OCI-LY7 (cell line): Measurements from ENCODE around the gene GNG3. TPM values are rescaled to one million over a fixed set of nuclear protein-coding genes. Genes with fewer than 3 reads are reported as not detected.

Experiments used
- BruUV-seq: library from RNA; stranded (reverse); fragments of 400-500 nt; replicated peaks from 2 replicates; lab custom pipeline; 2021; lab: Mats Ljungman, UMichigan
- CTCF ChIA-PET: fragments of 300-600 bp; sonication (Branson Sonifier 250); formaldehyde crosslinking; loops from one replicate; lab custom pipeline; 2022; ENCODE audit warnings: antibody characterized with exemption; ENCODE audit not compliant: unreplicated experiment; lab: Charles Lee
- POLR2A ChIA-PET: fragments of 300-600 bp; sonication (Branson Sonifier 250); formaldehyde crosslinking; loops from one replicate; lab custom pipeline; 2022; ENCODE audit warnings: antibody characterized with exemption; lab: Charles Lee
- DNase-seq: peaks from one replicate; pipeline ENCODE4 v3.0.0-alpha.2; 2015; ENCODE audit warnings: low spot score
- H2AFZ ChIP-seq: fragments of 200-600 bp; sonication (generic), shearing (Covaris generic); 2 replicates; pipeline ENCODE4 v1.6.1; 2014; ENCODE audit warnings: mild to moderate bottlenecking, antibody characterized with exemption, low read length, moderate library complexity
- H3K27ac ChIP-seq: fragments of 200-600 bp; sonication (generic); 2 replicates; pipeline ENCODE4 v1.5.1; 2014; ENCODE audit warnings: mixed run types, low read depth, mild to moderate bottlenecking, moderate library complexity, low read length, inconsistent platforms; ENCODE audit not compliant: poor library complexity, severe bottlenecking
- H3K36me3 ChIP-seq: fragments of 200-600 bp; sonication (generic); 2 replicates; pipeline ENCODE4 v1.6.1; 2014; ENCODE audit warnings: mild to moderate bottlenecking, antibody characterized with exemption, low read length, moderate library complexity, mixed read lengths; ENCODE audit not compliant: insufficient read depth
- H3K4me1 ChIP-seq: fragments of 200-600 bp; sonication (generic); 2 replicates; pipeline ENCODE4 v1.5.1; 2014; ENCODE audit warnings: mild to moderate bottlenecking, low read length; ENCODE audit not compliant: insufficient read depth, poor library complexity, severe bottlenecking
- H3K4me2 ChIP-seq: fragments of 200-600 bp; sonication (generic); 2 replicates; pipeline ENCODE4 v1.6.1; 2014; ENCODE audit warnings: mild to moderate bottlenecking, low read length
- H3K4me3 ChIP-seq: fragments of 200-600 bp; sonication (generic); 2 replicates; pipeline ENCODE4 v1.5.1; 2014; ENCODE audit warnings: mild to moderate bottlenecking, low read depth, low read length; ENCODE audit not compliant: poor library complexity, severe bottlenecking
- H3K79me2 ChIP-seq: fragments of 200-600 bp; sonication (generic); 2 replicates; pipeline ENCODE4 v1.6.1; 2016; ENCODE audit warnings: low read depth, mild to moderate bottlenecking, low read length, moderate library complexity, mixed read lengths; ENCODE audit not compliant: insufficient read depth
- H3K9me2 ChIP-seq: fragments of 200-600 bp; sonication (generic); 2 replicates; pipeline ENCODE4 v1.6.1; 2016; ENCODE audit warnings: mild to moderate bottlenecking, low read length, mixed read lengths; ENCODE audit not compliant: insufficient read depth
- H3K9me3 ChIP-seq: fragments of 200-600 bp; sonication (generic); 2 replicates; pipeline ENCODE4 v1.6.1; 2014; ENCODE audit warnings: mild to moderate bottlenecking, mixed run types, low read length, mixed read lengths
- H4K20me1 ChIP-seq: fragments of 200-600 bp; sonication (generic); 2 replicates; pipeline ENCODE4 v1.6.1; 2014; ENCODE audit warnings: mild to moderate bottlenecking, antibody characterized with exemption, low read length, moderate library complexity, mixed read lengths; ENCODE audit not compliant: insufficient read depth
- CTCF ChIP-seq: fragments of 200-600 bp; sonication (generic); conservative IDR thresholded peaks from 2 replicates; pipeline ENCODE4 v1.5.1; 2014; ENCODE audit warnings: mild to moderate bottlenecking, antibody characterized with exemption, low read length, moderate library complexity, mixed read lengths
- EZH2phosphoT487 ChIP-seq: fragments of 200-600 bp; sonication (generic); IDR thresholded peaks from 2 replicates; pipeline ENCODE4 v1.6.1; 2018; ENCODE audit warnings: low read depth, borderline replicate concordance, mild to moderate bottlenecking, mixed run types, antibody characterized with exemption, low read length, moderate library complexity, mixed read lengths
- intact Hi-C: fragments of 100-400 bp; cut with micrococcal nuclease; formaldehyde crosslinking; loops from one replicate; pipeline ENCODE4 v1.10.0; 2022; ENCODE audit not compliant: unreplicated experiment
- total RNA-seq, 2 experiments: library from RNA; depleted of rRNA in 1 of 2; stranded (reverse); fragments of >200 nt in 1 of 2; shearing (Covaris generic) in 1 of 2; gene quantifications; 2 replicates each; pipeline ENCODE4 v1.2.3, GENCODE V29; 2014 to 2022

Gene GNG3
- total RNA-seq, 2 experiments from 2014 or later: not detected

DNA sequence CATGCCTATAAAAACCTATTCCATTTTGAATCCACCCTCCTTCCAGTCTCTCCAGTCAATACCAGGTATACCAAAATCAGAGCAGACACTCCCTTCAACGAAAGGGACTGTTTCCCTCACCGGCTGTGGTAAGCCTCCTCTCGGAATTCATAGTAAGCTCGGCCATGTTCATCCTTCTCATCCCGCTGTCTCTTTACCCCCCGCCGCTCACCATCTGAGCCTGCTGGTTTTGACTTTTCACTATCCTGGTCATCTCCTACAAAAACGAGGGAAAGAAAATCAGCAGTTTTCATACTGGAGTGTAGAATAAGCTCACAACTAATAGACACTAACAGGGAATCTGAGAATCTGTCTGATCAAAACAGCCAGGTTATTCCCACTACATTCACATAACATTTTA, 16.7 kb downstream of the GNG3 start:
- ChIA-PET POLR2A (interaction anchor here (0.6 to 1.3 kb wide), 5 partner anchors 35 to 108 kb away, joined by 3 to 4 read pairs (median 3); partner anchors contain the start of gene STX5), CTCF (no interaction called here)
- no peak for TF ChIP-seq CTCF
- no peak for TF ChIP-seq EZH2phosphoT487
- Histone ChIP-seq H3K36me3 (peaks cover 75% of the 10 kb centered on the region), H3K9me3 (no peaks in the 10 kb centered on the region), H2AFZ (no peak overlapping the region), H3K4me3 (peak overlapping the region; percentile 97), H3K27ac (no peak overlapping the region), H4K20me1 (peaks cover 35% of the 10 kb centered on the region), H3K9me2 (no peaks in the 10 kb centered on the region), H3K4me2 (peak overlapping the region; percentile 75), H3K4me1 (peaks cover 16% of the 10 kb centered on the region), H3K79me2 (peaks cover 73% of the 10 kb centered on the region)
- no TSS peak for BruUV-seq
- intact Hi-C loops: loop anchor here (10.0 kb wide), 1 partner anchor 129 kb away; the partner anchor contains the start of gene TUT1
- no peak for DNase-seq

- BruUV-seq: TSS peak; percentile 19
- Histone ChIP-seq H3K4me2 (peak overlapping the region; percentile 75), H3K79me2 (peaks cover 88% of the 10 kb centered on the region), H3K9me3 (no peaks in the 10 kb centered on the region), H3K9me2 (no peaks in the 10 kb centered on the region), H3K27ac (peak overlapping the region; percentile 93), H3K4me1 (peaks cover 25% of the 10 kb centered on the region), H2AFZ (no peak overlapping the region), H4K20me1 (peaks cover 35% of the 10 kb centered on the region), H3K4me3 (peak overlapping the region; percentile 97), H3K36me3 (peaks cover 61% of the 10 kb centered on the region)
- CTCF ChIA-PET: no interaction called here
- intact Hi-C loops: loop anchor here (2.0 to 10.0 kb wide), 6 partner anchors 19 to 131 kb away; partner anchors contain the start of genes BSCL2, GNG3, LBHD1 and TMEM179B
- POLR2A ChIA-PET: interaction anchor here (1.0 to 1.5 kb wide), 3 partner anchors 9 to 70 kb away, joined by 3 to 5 read pairs (median 4); partner anchors contain the start of gene ZBTB3
- TF ChIP-seq CTCF (no peak), EZH2phosphoT487 (no peak)
- DNase-seq: no peak
Measured at GRCh38 chr11:62725646-62726045, 18.2 kb downstream of the GNG3 start.
